K562 (cell line): ENCODE measurements around the gene CFAP221. TPM values are rescaled to one million over a fixed set of nuclear protein-coding genes. Genes with fewer than 3 reads are reported as not detected.

Experiments used
- ATAC-seq: fragments of 200-7000 bp; cut with Tn5 transposase; 3 replicates; pipeline ENCODE4 v1.9.1; 2020; ENCODE audit warnings: moderate library complexity
- BruUV-seq: library from RNA; stranded (reverse); fragments of 400-500 nt; replicated peaks from 2 replicates; lab custom pipeline; 2021; lab: Mats Ljungman, UMichigan
- CTCF ChIA-PET: fragments of 300-600 bp; formaldehyde crosslinking; extraction: SDS; loops from one replicate; lab custom pipeline; 2021; ENCODE audit warnings: low intra/inter-chr PET ratio; lab: Yijun Ruan, JAX
- POLR2A ChIA-PET: fragments of 300-600, 350-650 bp; sonication (Branson Sonifier 250); formaldehyde crosslinking; extraction: SDS; loops from one replicate; lab custom pipeline; 2021; ENCODE audit warnings: antibody characterized with exemption, inconsistent platforms; lab: Yijun Ruan, JAX
- DNase-seq, 4 experiments: peaks; one replicate each; pipeline versions ENCODE4 v3.0.0 to v3.0.0-alpha.2; 2011 to 2018; ENCODE audit warnings: low spot score in 3 of 4, mixed read lengths in 3 of 4; ENCODE audit errors: extremely low read depth in 1 of 4
- FAIRE-seq: peaks from 2 replicates; lab custom pipeline; 2011; peaks lifted over from hg19 to GRCh38; lab: Jason Lieb, UNC
- H2AFZ ChIP-seq: 2 replicates; pipeline ENCODE4 v1.6.0; 2011; ENCODE audit warnings: low read depth, low read length, control low read depth, inconsistent platforms
- H3K27ac ChIP-seq: fragments of 200-600 bp; 3 replicates; pipeline ENCODE4 v1.8.0; 2011; ENCODE audit warnings: low read depth, mild to moderate bottlenecking, control low read depth, inconsistent platforms, low read length, moderate library complexity, mixed read lengths; ENCODE audit errors: extremely low read depth
- H3K27me3 ChIP-seq, 2 experiments: fragments of 300-600 bp in 1 of 2; 2 replicates in 1 of 2; 3 replicates in 1 of 2; pipeline versions ENCODE4 v1.6.0 to v1.8.0; 2011; ENCODE audit warnings: inconsistent platforms in 2 of 2, low read length in 2 of 2, mild to moderate bottlenecking in 1 of 2, mixed read lengths in 1 of 2, moderate library complexity in 1 of 2; ENCODE audit not compliant: control insufficient read depth in 2 of 2, insufficient read depth in 2 of 2
- H3K36me3 ChIP-seq: fragments of 300-600 bp; 3 replicates; pipeline ENCODE4 v1.8.0; 2011; ENCODE audit warnings: mild to moderate bottlenecking, low read length, inconsistent platforms; ENCODE audit not compliant: control insufficient read depth, insufficient read depth
- H3K4me1 ChIP-seq, 2 experiments: fragments of 200-600 bp in 1 of 2; replicated peaks in 1 of 2; 2 replicates in 1 of 2; 3 replicates in 1 of 2; pipeline versions ENCODE4 v1.5.1 to v1.8.0; 2011; ENCODE audit warnings: inconsistent platforms in 2 of 2, low read length in 2 of 2, mild to moderate bottlenecking in 1 of 2, mixed read lengths in 1 of 2, moderate library complexity in 1 of 2; ENCODE audit not compliant: control insufficient read depth in 2 of 2, insufficient read depth in 2 of 2
- H3K4me2 ChIP-seq: 2 replicates; pipeline ENCODE4 v1.6.1; 2011; ENCODE audit warnings: low read length, control low read depth, inconsistent platforms, mixed read lengths; ENCODE audit not compliant: insufficient read depth
- H3K4me3 ChIP-seq: fragments of 200-600 bp; sonication (generic), shearing (Covaris generic); 2 replicates; pipeline ENCODE4 v1.5.1; 2016; ENCODE audit warnings: control low read depth, inconsistent platforms
- H3K79me2 ChIP-seq: fragments of 200-600 bp; 3 replicates; pipeline ENCODE4 v1.8.0; 2011; ENCODE audit warnings: low read length, inconsistent platforms; ENCODE audit not compliant: control insufficient read depth, insufficient read depth
- H3K9ac ChIP-seq, 2 experiments: 2 replicates each; pipeline versions ENCODE4 v1.6.0 to v1.6.1; 2011; ENCODE audit warnings: low read depth in 2 of 2, low read length in 2 of 2, control low read depth in 1 of 2, inconsistent platforms in 1 of 2, mild to moderate bottlenecking in 1 of 2, mixed read lengths in 1 of 2; ENCODE audit not compliant: insufficient read depth in 1 of 2
- H3K9me1 ChIP-seq: one replicate; pipeline ENCODE4 v1.6.0; 2011; ENCODE audit warnings: inconsistent platforms, mild to moderate bottlenecking, low read length, moderate library complexity; ENCODE audit not compliant: control insufficient read depth, insufficient read depth
- H3K9me3 ChIP-seq: replicated peaks from 2 replicates; pipeline ENCODE4 v1.5.1; 2011; ENCODE audit warnings: low read depth, low read length, inconsistent platforms; ENCODE audit not compliant: control insufficient read depth, insufficient read depth
- H4K20me1 ChIP-seq: replicated peaks from 2 replicates; pipeline ENCODE4 v1.6.1; 2011; ENCODE audit warnings: low read length, inconsistent platforms, mixed read lengths; ENCODE audit not compliant: control insufficient read depth, insufficient read depth
- NFIC ChIP-seq: fragments of 450-650 bp; IDR thresholded peaks from 2 replicates; pipeline ENCODE4 v1.6.1; 2017; ENCODE audit warnings: mild to moderate bottlenecking, inconsistent platforms
- RAD21 ChIP-seq, 2 experiments: fragments of 250-450 bp in 1 of 2; fragments of 450-650 bp in 1 of 2; sonication (Bioruptor Pico) in 1 of 2; formaldehyde crosslinking in 1 of 2; IDR thresholded peaks in 1 of 2; conservative IDR thresholded peaks in 1 of 2; 2 replicates each; pipeline versions ENCODE4 v1.4.0 to v1.8.0; 2020 to 2022; ENCODE audit warnings: mild to moderate bottlenecking in 2 of 2, moderate library complexity in 1 of 2
- ZNF592 ChIP-seq: fragments of 450-650 bp; IDR thresholded peaks from 2 replicates; pipeline ENCODE4 v1.6.1; 2017; ENCODE audit warnings: antibody characterized with exemption, mild to moderate bottlenecking
- WGBS: fragments of 100-300 bp; shearing (Covaris generic); methylation state at CpG from one replicate; pipeline ENCODE4 v1.1.6; 2016; ENCODE audit warnings: low coverage, mixed read lengths; ENCODE audit not compliant: insufficient coverage; ENCODE audit errors: missing lambda C conversion rate; 5-methylcytosine and 5-hydroxymethylcytosine counted together
- in situ Hi-C: fragments of 300-500 bp; cut with MboI; formaldehyde crosslinking; loops from 4 replicates; pipeline ENCODE4 v1.15.0; 2018; ENCODE audit warnings: inconsistent platforms, mixed read lengths
- intact Hi-C: fragments of 100-400 bp; cut with micrococcal nuclease; formaldehyde crosslinking; loops from 2 replicates; pipeline ENCODE4 v1.14.2; 2022
- polyA plus RNA-seq, 8 experiments: library from polyadenylated mRNA; depleted of rRNA in 4 of 8; stranded (reverse) in 5 of 8; unstranded in 3 of 8; fragments of >200 nt; fragmentation: Nextera tagmentation in 2 of 8; fragmentation: Illumina TruSeq in 1 of 8; extraction: Ambion mirVana in 2 of 8; extraction: Trizol in 1 of 8; gene quantifications; 2 replicates each; pipeline versions ENCODE4 v1.2.1 to v1.2.3, GENCODE V29; 2011 to 2014; ENCODE audit warnings: inconsistent platforms in 1 of 8, missing spikeins in 1 of 8
- total RNA-seq, 7 experiments: library from RNA; depleted of rRNA in 6 of 7; stranded (reverse); fragments of >200 nt in 6 of 7; fragmentation: Illumina TruSeq in 2 of 7; extraction: Trizol in 2 of 7; gene quantifications; 2 replicates each; pipeline versions ENCODE4 v1.2.1 to v1.2.3, GENCODE V29; 2011 to 2021; ENCODE audit warnings: low replicate concordance in 1 of 7
- TF ChIP-seq, protein P1 (sequence below): sonication (generic); formaldehyde crosslinking; IDR thresholded peaks from 2 replicates; pipeline ENCODE4 v1.8.0; 2022; ENCODE audit warnings: mild to moderate bottlenecking, missing genetic modification reagents, borderline replicate concordance

CFAP221 gene
- total and polyA plus RNA-seq, 9 of the 15 experiments (the other 6 are each of a cell fraction or from before 2014, with no cell fraction given): 0.09 to 1.4 (median 0.65) TPM

GRCh38 chr2:119645173-119645855, 101.1 kb downstream of the CFAP221 start:
- TF ChIP-seq ZNF592 (no peak), NFIC (peak; percentile 51), RAD21 (CRISPR knock-in tag; conservative IDR thresholded peaks at IDR 0.05 in 1 of 2, IDR thresholded peaks at IDR 0.05 in 1 of 2) (no peak)
- TF ChIP-seq, protein P1, sequence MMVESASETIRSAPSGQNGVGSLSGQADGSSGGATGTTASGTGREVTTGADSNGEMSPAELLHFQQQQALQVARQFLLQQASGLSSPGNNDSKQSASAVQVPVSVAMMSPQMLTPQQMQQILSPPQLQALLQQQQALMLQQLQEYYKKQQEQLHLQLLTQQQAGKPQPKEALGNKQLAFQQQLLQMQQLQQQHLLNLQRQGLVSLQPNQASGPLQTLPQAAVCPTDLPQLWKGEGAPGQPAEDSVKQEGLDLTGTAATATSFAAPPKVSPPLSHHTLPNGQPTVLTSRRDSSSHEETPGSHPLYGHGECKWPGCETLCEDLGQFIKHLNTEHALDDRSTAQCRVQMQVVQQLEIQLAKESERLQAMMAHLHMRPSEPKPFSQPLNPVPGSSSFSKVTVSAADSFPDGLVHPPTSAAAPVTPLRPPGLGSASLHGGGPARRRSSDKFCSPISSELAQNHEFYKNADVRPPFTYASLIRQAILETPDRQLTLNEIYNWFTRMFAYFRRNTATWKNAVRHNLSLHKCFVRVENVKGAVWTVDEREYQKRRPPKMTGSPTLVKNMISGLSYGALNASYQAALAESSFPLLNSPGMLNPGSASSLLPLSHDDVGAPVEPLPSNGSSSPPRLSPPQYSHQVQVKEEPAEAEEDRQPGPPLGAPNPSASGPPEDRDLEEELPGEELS (CRISPR knock-in tag): no peak
- H3K27me3 ChIP-seq: peaks cover 8 to 31% of the 10 kb centered on the region in 2 experiments
- CTCF ChIA-PET: no interaction called here
- H3K9me1 ChIP-seq: no peaks in the 10 kb centered on the region
- no peaks in the 10 kb centered on the region for H3K9me3 ChIP-seq
- H3K27ac ChIP-seq: no peak overlapping the region
- POLR2A ChIA-PET: no interaction called here
- DNase-seq (no peak), ATAC-seq (no peak), FAIRE-seq (no peak)
- no peaks in the 10 kb centered on the region for H3K36me3 ChIP-seq
- H3K79me2 ChIP-seq: no peaks in the 10 kb centered on the region
- no TSS peak for BruUV-seq
- no peak overlapping the region for H3K9ac ChIP-seq
- WGBS: 3% methylated on average over 3 of the region's 3 CpGs
- no peaks in the 10 kb centered on the region for H3K4me1 ChIP-seq
- intact Hi-C loops (no loop called here), in situ Hi-C loops (no loop called here)
- no peaks in the 10 kb centered on the region for H4K20me1 ChIP-seq
- H3K4me3 ChIP-seq: no peak overlapping the region
- H2AFZ ChIP-seq: no peak overlapping the region
- no peak overlapping the region for H3K4me2 ChIP-seq
